Measurements from ENCODE around the gene GPR32.

DNA sequence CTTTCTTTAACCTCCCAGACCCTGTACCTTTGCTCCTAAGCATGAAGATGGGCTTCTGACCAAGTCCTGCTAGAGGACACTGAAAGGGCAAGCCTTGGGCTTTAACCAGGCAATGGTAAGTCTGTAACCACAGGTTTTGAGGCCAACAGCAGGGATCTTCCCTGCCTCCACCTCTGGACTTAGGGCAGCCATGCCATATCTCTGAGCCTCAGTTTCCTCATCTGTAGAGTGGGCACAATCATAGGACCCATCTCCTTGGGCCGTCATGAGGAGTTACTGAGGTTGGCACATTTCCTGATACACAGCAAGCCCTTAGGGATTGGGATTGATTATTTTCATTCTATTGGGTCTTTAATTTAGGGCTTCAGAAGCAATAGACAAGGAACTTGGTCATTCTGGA is 38.6 kb downstream of the GPR32 start:
- TF ChIP-seq, protein P1, sequence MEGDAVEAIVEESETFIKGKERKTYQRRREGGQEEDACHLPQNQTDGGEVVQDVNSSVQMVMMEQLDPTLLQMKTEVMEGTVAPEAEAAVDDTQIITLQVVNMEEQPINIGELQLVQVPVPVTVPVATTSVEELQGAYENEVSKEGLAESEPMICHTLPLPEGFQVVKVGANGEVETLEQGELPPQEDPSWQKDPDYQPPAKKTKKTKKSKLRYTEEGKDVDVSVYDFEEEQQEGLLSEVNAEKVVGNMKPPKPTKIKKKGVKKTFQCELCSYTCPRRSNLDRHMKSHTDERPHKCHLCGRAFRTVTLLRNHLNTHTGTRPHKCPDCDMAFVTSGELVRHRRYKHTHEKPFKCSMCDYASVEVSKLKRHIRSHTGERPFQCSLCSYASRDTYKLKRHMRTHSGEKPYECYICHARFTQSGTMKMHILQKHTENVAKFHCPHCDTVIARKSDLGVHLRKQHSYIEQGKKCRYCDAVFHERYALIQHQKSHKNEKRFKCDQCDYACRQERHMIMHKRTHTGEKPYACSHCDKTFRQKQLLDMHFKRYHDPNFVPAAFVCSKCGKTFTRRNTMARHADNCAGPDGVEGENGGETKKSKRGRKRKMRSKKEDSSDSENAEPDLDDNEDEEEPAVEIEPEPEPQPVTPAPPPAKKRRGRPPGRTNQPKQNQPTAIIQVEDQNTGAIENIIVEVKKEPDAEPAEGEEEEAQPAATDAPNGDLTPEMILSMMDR (IDR thresholded peaks at IDR 0.05; ENCODE audit: low read depth, low read length, poor library complexity, severe bottlenecking), result no peak
- no peak for TF ChIP-seq EZH2phosphoT487 (IDR thresholded peaks at IDR 0.05; ENCODE audit: borderline replicate concordance, low read length)
